ENCODE measurements around the gene CCDC90B.
"Not testable (repeated sequence)": the region's sequence is repeated elsewhere in the genome, so short reads cannot be mapped to it uniquely, and the experiment has no call there.

- TF ChIP-seq CTCF (conservative IDR thresholded peaks at IDR 0.05 in 1 of 2, IDR thresholded peaks at IDR 0.05 in 1 of 2; ENCODE audit: low read depth in 1 of 2, low read length in 2 of 2); EZH2 (IDR thresholded peaks at IDR 0.05; ENCODE audit: low read length, missing control alignments): not testable (repeated sequence)
These were observed 22.4 kb upstream of the CCDC90B start for GRCh38 chr11:83308536-83308935.
